Stimulated activated CD4-positive, alpha-beta T cell treated with anti-CD3 and anti-CD28 coated beads, Interleukin-4, amount 100 ng/mL, for 48 hours (primary cell): Measurements from ENCODE around the gene ZNF723.
"Not testable (repeated sequence)": the region's sequence is repeated elsewhere in the genome, so short reads cannot be mapped to it uniquely, and the experiment has no call there.

Experiments used
- DNase-seq, 2 donors: peaks; one replicate each; pipeline ENCODE4 v3.0.0-alpha.2; 2020; ENCODE audit warnings: low read depth in 2 of 2

Gene ZNF723

GRCh38 chr19:22832031-22832762, at the start of gene ZNF723:
Gene ZNF723, plus strand, starts transcription at chr19:22832291. Its CDS starts 89 bp downstream, at chr19:22832380.
- DNase-seq: no peak

GRCh38 chr19:22783651-22784410, 48.3 kb upstream of the ZNF723 start, which contains the start of gene ZNF99:
Gene ZNF99, minus strand, starts transcription at chr19:22784151. Its CDS starts 135 bp downstream, at chr19:22784016.
- DNase-seq: no peak

- DNase-seq: not testable (repeated sequence)
These were observed 39.2 kb upstream of the ZNF723 start for GRCh38 chr19:22792863-22793262.

- no peak for DNase-seq
These were observed 35.1 kb upstream of the ZNF723 start for GRCh38 chr19:22797040-22797439.

- no peak for DNase-seq
These were observed 25.7 kb upstream of the ZNF723 start for GRCh38 chr19:22806418-22806817.

DNA sequence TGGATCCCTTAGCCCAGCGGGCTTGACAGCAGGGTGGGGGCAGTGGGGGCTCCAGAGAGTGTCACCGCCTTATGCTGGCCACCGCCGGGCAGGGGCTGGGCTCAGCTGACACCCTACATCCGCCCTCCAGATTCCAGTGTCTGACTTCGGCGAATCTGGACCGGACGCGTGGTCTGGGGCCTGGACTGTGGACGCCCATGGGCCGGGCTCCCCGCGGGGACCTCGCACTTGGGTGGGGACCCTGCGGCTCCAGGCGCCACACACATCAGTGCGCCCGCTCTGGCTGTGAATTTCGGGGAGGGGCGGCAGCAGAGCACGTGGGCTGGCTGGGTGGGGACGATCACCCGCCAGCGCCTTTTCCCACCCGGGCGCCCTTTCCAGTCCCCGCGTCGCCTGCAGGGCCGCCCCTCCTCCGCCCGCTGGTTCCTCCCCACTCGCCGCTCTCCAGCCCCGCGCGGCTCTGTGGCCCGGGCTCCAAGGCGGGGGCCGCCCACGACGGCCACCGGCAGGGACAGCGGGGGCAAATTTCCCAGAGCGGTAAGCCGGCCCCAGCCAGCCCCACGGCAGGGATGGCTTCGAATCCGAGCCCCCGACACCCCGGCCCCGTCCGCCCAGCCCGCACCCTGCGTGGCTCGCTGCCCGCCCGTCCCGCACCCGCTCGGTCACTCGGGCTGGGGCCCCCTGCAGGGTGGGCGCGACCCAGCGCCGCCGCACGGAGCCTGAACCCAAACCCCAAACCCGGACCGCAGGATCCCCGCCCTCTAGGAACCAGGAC, 24.8 kb upstream of the ZNF723 start:
- no peak for DNase-seq

GRCh38 chr19:22814124-22814523, 18.0 kb upstream of the ZNF723 start:
- DNase-seq: no peak

DNA sequence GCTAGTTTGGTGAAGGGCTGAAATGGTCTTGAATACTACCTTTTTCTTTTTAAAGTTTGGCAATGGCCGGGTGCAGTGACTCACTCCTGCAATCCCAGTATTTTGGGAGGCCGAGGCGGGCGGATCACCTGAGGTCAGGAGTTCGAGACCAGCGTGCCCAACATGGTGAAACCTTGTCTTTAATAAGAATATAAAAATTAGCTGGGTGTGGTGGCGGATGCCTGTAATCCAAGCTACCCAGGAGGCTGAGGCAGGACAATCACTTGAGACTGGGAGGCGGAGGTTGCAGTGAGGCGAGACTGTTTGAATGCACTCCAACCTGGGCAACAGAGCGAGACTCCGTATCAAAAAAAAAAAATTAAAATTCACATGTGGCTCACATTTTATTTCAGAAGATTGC, 880 bp upstream of the ZNF723 start:
- no peak for DNase-seq

DNA sequence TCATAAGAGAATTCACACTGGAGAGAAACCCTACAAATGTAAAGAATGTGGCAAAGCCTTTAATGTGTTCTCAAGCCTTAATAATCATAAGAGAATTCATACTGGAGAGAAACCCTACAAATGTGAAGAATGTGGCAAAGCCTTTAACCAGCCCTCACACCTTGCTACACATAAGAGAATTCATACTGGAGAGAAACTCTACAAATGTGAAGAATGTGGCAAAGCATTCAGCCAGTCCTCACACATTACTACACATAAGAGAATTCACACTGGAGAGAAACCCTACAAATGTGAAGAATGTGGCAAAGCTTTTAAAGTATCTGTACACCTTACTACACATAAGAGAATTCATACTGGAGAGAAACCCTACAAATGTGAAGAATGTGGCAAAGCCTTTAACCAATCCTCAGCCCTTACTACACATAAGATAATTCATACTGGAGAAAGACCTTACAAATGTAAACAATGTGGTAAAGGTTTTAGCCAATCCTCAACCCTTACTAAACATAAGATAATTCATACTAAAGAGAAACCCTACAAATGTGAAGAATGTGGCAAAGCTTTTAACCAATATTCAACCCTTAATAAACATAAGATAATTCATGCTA, 25.7 kb downstream of the ZNF723 start:
- DNase-seq: not testable (repeated sequence)

GRCh38 chr19:22882797-22883196, 50.7 kb downstream of the ZNF723 start:
- DNase-seq: no peak

DNA sequence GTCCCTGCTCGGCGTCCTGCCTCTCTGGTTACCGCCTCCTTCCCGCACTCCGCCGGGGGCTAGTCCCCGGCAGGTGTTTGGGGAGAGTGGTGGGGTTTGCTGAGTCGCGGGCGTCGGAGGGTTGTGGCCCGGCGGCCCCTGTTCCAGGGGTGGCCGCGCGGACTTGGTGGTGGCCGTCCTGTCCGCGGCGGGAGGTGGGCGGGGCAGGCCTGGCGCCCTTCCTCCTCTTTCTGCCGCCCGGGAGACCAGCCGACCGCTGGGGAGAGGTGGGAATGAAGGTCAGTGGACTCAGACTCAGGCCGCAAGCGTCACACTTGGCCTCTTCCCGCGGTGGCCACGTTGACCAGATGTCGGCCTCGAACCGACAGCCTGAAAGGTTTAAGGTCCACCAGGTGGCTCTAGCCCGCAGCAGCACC, 61.8 kb downstream of the ZNF723 start:
- DNase-seq: no peak

DNA sequence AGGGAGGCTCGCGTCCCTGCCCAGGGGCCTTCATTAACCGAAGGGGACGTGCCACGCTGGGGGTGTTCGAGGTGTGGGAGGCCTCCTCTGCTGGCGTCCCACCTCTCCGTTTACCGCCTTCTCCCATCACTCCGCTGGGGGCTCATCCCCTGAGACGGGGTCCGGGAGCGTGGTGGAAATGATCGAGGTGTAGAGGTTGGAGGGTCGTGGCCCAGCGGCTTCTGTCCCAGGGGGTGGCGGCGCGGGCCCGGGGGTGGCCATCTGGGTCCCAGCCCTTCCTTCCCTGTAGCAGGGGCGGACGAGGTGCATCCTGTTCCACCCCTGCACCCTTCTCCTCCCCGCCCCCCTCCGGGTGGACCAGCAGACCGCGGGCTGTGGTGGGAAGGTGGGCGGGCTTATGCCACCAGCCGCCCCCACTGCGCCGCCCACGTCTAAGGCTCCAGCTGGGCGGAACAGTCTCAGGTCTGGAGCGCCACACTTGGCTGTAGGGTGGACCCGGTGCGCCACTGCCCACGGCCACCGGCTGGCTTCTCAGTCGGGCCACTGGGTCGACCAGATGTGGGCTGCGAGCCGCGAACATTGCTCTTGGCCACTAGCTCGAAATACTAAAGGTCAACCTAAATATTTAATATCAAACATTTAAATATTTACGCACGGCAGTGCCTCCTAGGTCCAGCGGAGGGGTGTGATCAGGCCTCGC, 69.5 kb downstream of the ZNF723 start:
- DNase-seq: no peak
